A673 (cell line): ENCODE data around the gene C3AR1.
"Not testable (repeated sequence)": the region's sequence is repeated elsewhere in the genome, so short reads cannot be mapped to it uniquely, and the experiment has no call there.

Experiments used
- CTCF ChIP-seq: fragments of 300-800, 200-600 bp; sonication (generic); conservative IDR thresholded peaks from 2 replicates; pipeline ENCODE4 v1.5.1; 2017; ENCODE audit warnings: low read depth, mild to moderate bottlenecking, antibody characterized with exemption, low read length, moderate library complexity, mixed read lengths
- EZH2 ChIP-seq: fragments of 200-600 bp; sonication (generic); IDR thresholded peaks from 2 replicates; pipeline ENCODE4 v1.6.1; 2017; ENCODE audit warnings: borderline replicate concordance, low read depth, mild to moderate bottlenecking, mixed read lengths, antibody characterized with exemption, low read length; ENCODE audit not compliant: poor library complexity, severe bottlenecking

GRCh38 chr12:8031017-8031416 is 35.1 kb downstream of the C3AR1 start:
- TF ChIP-seq EZH2, CTCF: not testable (repeated sequence)
